ENCODE measurements around the gene ING4.
A peak's percentile ranks its signal among the peaks of the same experiment; 100 is the strongest.

Gene ING4

DNA sequence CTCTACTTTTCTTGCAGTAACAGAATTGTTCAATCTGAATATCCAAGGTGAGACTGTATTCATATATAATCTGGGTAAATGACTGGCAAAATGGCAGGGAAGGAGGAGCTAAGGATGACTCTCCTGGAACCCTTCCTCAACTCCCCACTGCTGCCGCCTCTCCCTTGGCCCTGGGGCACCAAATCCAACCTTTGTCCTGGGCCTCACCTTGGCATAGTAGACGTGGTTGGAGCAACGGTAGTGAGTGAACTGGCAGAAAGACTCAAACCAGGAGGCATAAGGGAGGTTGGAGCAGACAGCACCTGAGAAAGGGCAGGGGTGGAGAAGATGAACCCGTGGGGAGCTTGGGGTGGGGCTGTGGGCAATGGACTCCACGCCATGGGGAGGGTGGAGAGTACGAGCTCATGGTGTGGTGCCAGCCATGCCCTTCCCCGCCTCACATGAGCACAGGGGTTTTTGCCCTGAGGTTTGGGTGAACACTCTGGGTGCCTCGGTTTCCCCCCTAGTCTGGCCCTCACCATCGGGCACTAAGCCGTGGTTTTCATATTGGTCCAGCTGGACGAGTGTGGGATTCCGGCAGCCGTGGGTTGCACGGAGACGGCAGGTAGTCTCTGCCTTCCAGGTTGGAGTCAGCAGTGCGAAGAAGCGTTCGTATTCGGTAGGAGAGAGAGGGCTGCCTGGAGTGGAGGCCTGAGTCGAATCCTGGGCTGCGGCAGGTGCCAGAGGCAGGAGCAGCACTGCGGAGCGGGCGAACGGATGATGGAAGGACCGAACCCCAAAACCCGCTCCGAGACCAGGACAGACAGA, 16.4 kb downstream of the ING4 start:
- Histone ChIP-seq H3K4me3 (peak overlapping the region; percentile 46 to 53), H3K27ac (peak overlapping the region in 1 of 2 donors; percentile 62), H3K4me1 (peaks cover 0 to 14% (median 5%) of the 10 kb centered on the region in 4 donors), H3K36me3 (peaks cover 28 to 37% (median 28%) of the 10 kb centered on the region in 3 donors), H3K9me3 (no peaks in the 10 kb centered on the region), H3K27me3 (no peaks in the 10 kb centered on the region)
- no peak for DNase-seq
- intact Hi-C loops (cut with DNase I; ENCODE audit: low total_unique reads), result no loop called here
- TF ChIP-seq, protein P1, sequence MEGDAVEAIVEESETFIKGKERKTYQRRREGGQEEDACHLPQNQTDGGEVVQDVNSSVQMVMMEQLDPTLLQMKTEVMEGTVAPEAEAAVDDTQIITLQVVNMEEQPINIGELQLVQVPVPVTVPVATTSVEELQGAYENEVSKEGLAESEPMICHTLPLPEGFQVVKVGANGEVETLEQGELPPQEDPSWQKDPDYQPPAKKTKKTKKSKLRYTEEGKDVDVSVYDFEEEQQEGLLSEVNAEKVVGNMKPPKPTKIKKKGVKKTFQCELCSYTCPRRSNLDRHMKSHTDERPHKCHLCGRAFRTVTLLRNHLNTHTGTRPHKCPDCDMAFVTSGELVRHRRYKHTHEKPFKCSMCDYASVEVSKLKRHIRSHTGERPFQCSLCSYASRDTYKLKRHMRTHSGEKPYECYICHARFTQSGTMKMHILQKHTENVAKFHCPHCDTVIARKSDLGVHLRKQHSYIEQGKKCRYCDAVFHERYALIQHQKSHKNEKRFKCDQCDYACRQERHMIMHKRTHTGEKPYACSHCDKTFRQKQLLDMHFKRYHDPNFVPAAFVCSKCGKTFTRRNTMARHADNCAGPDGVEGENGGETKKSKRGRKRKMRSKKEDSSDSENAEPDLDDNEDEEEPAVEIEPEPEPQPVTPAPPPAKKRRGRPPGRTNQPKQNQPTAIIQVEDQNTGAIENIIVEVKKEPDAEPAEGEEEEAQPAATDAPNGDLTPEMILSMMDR (IDR thresholded peaks at IDR 0.05), result no peak

DNA sequence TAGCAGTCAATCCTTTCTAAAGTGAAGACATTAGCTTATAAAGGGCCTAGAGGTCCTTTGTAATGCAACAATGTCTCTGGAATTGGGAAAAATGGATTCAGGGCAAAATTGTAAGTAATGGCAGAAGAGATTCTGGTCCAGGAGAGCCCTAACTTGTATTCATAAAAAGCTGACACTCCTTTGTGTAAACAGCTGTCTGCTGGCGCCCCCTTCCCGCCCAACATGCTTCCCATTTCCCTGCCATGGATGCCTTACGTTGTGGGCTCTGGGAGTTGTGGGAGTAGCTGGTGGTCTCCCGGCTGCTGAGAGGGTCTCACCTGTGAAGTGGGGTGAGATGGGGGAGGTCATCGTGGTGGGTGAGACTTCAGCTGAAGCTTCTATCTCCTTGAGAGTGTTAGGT, 18.0 kb downstream of the ING4 start:
- TF ChIP-seq, protein P1 (IDR thresholded peaks at IDR 0.05), result peak; percentile 10 to 32
- Histone ChIP-seq H3K36me3 (peaks cover 13 to 21% (median 13%) of the 10 kb centered on the region in 3 donors), H3K4me1 (peaks cover 0 to 14% (median 5%) of the 10 kb centered on the region in 4 donors), H3K4me3 (no peak overlapping the region), H3K27me3 (no peaks in the 10 kb centered on the region), H3K27ac (no peak overlapping the region), H3K9me3 (no peaks in the 10 kb centered on the region)
- DNase-seq, result peak in 1 of 2 donors; percentile 46
- intact Hi-C loops (cut with DNase I; ENCODE audit: low total_unique reads), result no loop called here

DNA sequence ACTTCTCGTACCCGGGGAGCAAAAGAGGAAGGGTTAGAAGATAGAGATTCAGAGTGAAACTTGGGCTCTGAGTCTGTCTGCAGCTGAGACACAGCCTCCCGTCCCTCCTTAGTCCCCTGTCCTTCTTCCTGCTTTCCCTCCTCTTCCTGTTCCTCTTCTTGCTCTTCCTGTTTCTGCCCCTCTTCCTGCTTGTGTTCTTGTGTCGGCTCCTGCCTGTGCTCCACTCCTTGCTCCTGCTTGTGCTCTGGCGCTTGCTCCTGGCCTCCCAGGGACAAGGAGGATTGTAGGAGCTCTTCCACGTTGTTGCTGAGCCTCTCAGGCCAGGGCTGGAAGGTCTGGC, 18.7 kb downstream of the ING4 start:
- TF ChIP-seq, protein P1 (IDR thresholded peaks at IDR 0.05), result no peak
- Histone ChIP-seq H3K36me3 (peaks cover 8 to 15% (median 9%) of the 10 kb centered on the region in 3 donors), H3K9me3 (no peaks in the 10 kb centered on the region), H3K27ac (no peak overlapping the region), H3K27me3 (no peaks in the 10 kb centered on the region), H3K4me3 (no peak overlapping the region), H3K4me1 (peaks cover 0 to 14% (median 5%) of the 10 kb centered on the region in 4 donors)
- intact Hi-C loops (cut with DNase I; ENCODE audit: low total_unique reads), result no loop called here
- DNase-seq, result peak in 1 of 2 donors; percentile 26

DNA sequence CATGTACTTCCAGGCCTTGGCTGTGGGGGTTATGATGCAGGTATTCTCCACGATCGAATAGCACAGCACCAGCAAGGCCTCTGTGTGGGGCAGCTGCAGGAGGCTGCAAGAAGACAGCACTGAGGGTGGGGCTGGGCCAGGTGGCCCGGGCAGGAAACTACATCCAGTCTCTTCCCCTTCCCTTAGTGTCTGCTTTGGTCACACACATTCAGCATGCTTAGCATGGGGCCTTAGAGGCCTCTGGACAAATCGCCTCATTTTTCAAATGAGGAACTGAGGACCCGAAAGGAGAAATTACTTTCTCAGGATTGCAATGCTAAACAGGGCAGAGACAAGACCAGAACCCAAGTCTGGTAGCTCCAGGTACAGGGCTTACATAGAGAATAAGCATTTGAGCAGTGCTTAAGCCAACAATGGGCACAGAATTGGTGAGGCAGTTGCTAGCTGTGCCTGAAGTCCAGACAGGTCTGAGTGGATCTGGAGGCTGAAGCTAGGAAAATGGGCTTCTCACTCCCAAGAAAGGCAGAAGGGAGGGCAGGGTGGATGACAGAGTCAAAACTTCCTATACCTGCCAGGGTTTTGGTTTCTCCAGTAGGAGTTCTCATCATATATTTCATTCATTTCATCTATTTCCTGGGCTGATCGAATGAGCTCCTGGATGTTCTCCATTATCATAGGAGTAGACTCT, 19.2 kb downstream of the ING4 start:
- DNase-seq, result peak in 1 of 2 donors; percentile 24
- Histone ChIP-seq H3K27ac (no peak overlapping the region), H3K36me3 (peaks cover 7 to 9% (median 8%) of the 10 kb centered on the region in 3 donors), H3K27me3 (peaks cover 0 to 3% of the 10 kb centered on the region in 2 donors), H3K9me3 (no peaks in the 10 kb centered on the region), H3K4me1 (peaks cover 0 to 14% (median 5%) of the 10 kb centered on the region in 4 donors), H3K4me3 (no peak overlapping the region)
- TF ChIP-seq, protein P1 (IDR thresholded peaks at IDR 0.05), result no peak
- intact Hi-C loops (cut with DNase I; ENCODE audit: low total_unique reads), result loop anchor here (2.0 kb wide), 1 partner anchor 23 kb away; no protein-coding TSS in a partner anchor

DNA sequence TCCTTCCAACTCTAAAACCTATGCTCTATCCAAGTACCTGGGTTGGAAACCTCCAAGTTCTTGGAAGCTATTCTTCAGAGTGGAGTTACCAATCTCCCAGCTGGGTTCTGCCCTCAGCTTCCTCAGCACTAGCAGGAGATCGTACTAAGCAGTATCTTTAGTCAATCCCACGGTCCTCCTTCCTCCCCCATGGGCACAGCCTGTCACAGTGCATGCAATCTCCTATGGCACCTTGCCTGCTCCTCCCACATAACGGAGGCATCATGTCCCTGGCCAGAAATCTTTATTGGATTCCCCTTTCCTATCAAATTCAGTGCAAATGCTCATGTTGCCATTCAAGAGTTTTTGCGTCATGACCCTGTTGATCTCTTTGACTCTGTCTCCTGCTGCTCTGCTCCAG, 21.8 kb downstream of the ING4 start:
- TF ChIP-seq, protein P1 (IDR thresholded peaks at IDR 0.05), result no peak
- H3K9me3 ChIP-seq, result no peaks in the 10 kb centered on the region
- no peaks in the 10 kb centered on the region for H3K4me1 ChIP-seq
- no peak overlapping the region for H3K4me3 ChIP-seq
- H3K27me3 ChIP-seq, result peaks cover 0 to 6% of the 10 kb centered on the region in 2 donors
- intact Hi-C loops (cut with DNase I; ENCODE audit: low total_unique reads), result no loop called here
- DNase-seq, result no peak
- no peak overlapping the region for H3K27ac ChIP-seq
- no peaks in the 10 kb centered on the region for H3K36me3 ChIP-seq

Measured in tibial artery (tissue), 4 donors.